ENCODE results near the gene HSD11B2.

GRCh38 chr16:67445913-67446907 is 15.3 kb downstream of the HSD11B2 start:
- TF ChIP-seq CTCF (conservative IDR thresholded peaks at IDR 0.05 in 1 of 2, IDR thresholded peaks at IDR 0.05 in 1 of 2; ENCODE audit: low read depth in 1 of 2, low read length in 2 of 2) (no peak), EZH2 (IDR thresholded peaks at IDR 0.05; ENCODE audit: low read length, missing control alignments) (no peak)

Data from fibroblast of lung (primary cell).